Activated naive CD8-positive, alpha-beta T cell treated with anti-CD3 and anti-CD28 coated beads, Interleukin-2, amount 50 U/mL, for 16 hours (primary cell): ENCODE data around the gene IL24.

Experiments used
- DNase-seq: peaks from one replicate; pipeline ENCODE4 v3.0.0-alpha.2; 2020; ENCODE audit warnings: low read depth, low spot score

Gene IL24

DNA sequence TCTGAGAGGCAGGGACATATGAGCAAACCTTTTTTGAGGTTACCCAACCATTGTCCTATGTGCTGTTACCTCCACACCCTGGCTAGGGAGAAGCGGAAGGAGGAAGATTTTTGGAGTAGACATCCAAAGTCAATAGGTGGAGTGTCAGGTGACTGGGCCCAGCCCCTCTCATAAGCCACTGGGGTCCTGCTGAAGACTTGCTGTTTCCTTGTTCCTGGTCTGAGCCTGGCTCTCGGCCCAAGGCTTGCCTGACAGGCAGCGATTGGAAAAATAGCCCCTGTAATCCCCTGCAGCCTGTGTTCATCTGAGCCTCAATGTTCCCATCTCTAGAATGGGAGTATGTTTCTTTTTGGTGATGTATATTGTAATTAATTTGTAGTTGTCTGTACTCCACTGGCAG, 55.9 kb downstream of the IL24 start:
- DNase-seq: no peak

DNA sequence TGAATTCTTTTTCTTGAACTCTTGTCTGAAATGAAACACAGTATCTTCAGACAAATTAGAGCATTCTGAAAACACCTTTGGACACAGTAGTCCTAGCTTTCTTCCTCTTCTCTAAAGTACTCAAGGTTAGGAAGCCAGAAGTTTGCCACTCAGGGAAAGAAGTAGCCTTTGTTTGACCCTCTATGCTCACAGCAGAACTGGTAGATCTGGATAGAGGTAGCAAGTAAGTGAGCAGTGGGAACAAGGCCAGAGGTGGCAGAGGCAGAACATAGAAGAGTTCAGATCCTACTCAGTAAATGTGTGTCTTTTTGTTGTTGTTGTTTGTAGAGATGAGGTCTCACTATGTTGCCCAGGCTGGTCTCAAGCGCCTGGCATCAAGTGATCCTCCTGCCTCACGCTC, 56.4 kb downstream of the IL24 start:
- DNase-seq: no peak
